Neural cell (in vitro differentiated cells): ENCODE results near the gene ZNF385D. TPM values are rescaled to one million over a fixed set of nuclear protein-coding genes. Genes with fewer than 3 reads are reported as not detected.

Source experiments
- H2AFZ ChIP-seq: fragments of 200-600, 300-800 bp; sonication (generic), shearing (Covaris generic); 2 replicates; pipeline ENCODE4 v1.6.0; 2014; ENCODE audit warnings: low read depth, mild to moderate bottlenecking, antibody characterized with exemption, low read length, moderate library complexity
- H3F3A ChIP-seq: fragments of 200-600 bp; shearing (Covaris generic); 2 replicates; pipeline ENCODE4 v1.6.1; 2016; ENCODE audit warnings: mild to moderate bottlenecking, moderate library complexity, mixed read lengths, antibody characterized with exemption, low read length; ENCODE audit not compliant: insufficient read depth, poor library complexity, severe bottlenecking
- H3K27ac ChIP-seq: fragments of 200-600, 300-800 bp; sonication (generic), shearing (Covaris generic); 2 replicates; pipeline ENCODE4 v1.5.1; 2014; ENCODE audit warnings: mild to moderate bottlenecking, low read length, moderate library complexity
- H3K27me3 ChIP-seq: fragments of 300-800, 200-600 bp; sonication (generic), shearing (Covaris generic); 2 replicates; pipeline ENCODE4 v1.6.0; 2014; ENCODE audit warnings: mild to moderate bottlenecking, low read depth, low read length, moderate library complexity; ENCODE audit not compliant: insufficient read depth
- H3K36me3 ChIP-seq: fragments of 300-800, 200-600 bp; sonication (generic), shearing (Covaris generic); 2 replicates; pipeline ENCODE4 v1.5.1; 2014; ENCODE audit warnings: mild to moderate bottlenecking, antibody characterized with exemption, low read length, moderate library complexity; ENCODE audit not compliant: insufficient read depth
- H3K4me2 ChIP-seq: fragments of 300-800, 200-600 bp; sonication (generic), shearing (Covaris generic); 2 replicates; pipeline ENCODE4 v1.6.0; 2014; ENCODE audit warnings: mild to moderate bottlenecking, low read length
- H3K4me3 ChIP-seq: fragments of 300-800, 200-600 bp; sonication (generic), shearing (Covaris generic); 2 replicates; pipeline ENCODE4 v1.5.1; 2014; ENCODE audit warnings: mild to moderate bottlenecking, low read length, moderate library complexity
- H3K79me2 ChIP-seq: fragments of 200-600 bp; shearing (Covaris generic); replicated peaks from 2 replicates; pipeline ENCODE4 v1.6.0; 2014; ENCODE audit warnings: mild to moderate bottlenecking, low read length, moderate library complexity; ENCODE audit not compliant: insufficient read depth
- H3K9ac ChIP-seq: fragments of 300-800, 200-600 bp; sonication (generic), shearing (Covaris generic); 2 replicates; pipeline ENCODE4 v1.6.1; 2016; ENCODE audit warnings: mild to moderate bottlenecking, low read length, mixed read lengths
- H3K9me2 ChIP-seq: fragments of 200-600 bp; shearing (Covaris generic); 2 replicates; pipeline ENCODE4 v1.6.1; 2016; ENCODE audit warnings: mild to moderate bottlenecking, low read length, mixed read lengths; ENCODE audit not compliant: insufficient read depth
- H3K9me3 ChIP-seq: fragments of 200-600, 300-800 bp; sonication (generic), shearing (Covaris generic); 2 replicates; pipeline ENCODE4 v1.6.1; 2016; ENCODE audit warnings: mild to moderate bottlenecking, mixed run types, low read length, moderate library complexity, mixed read lengths
- H4K20me1 ChIP-seq: fragments of 200-600 bp; shearing (Covaris generic); 2 replicates; pipeline ENCODE4 v1.6.1; 2016; ENCODE audit warnings: mild to moderate bottlenecking, mixed run types; ENCODE audit not compliant: insufficient read depth
- CTCF ChIP-seq: fragments of 450-650 bp; IDR thresholded peaks from 2 replicates; pipeline ENCODE4 v1.5.1; 2014; ENCODE audit warnings: antibody characterized with exemption, mild to moderate bottlenecking, moderate library complexity; ENCODE audit not compliant: poor library complexity, severe bottlenecking
- EP300 ChIP-seq: fragments of 450-650 bp; conservative IDR thresholded peaks from 2 replicates; pipeline ENCODE4 v1.6.1; 2014; ENCODE audit warnings: antibody characterized with exemption, mild to moderate bottlenecking, moderate library complexity; ENCODE audit not compliant: poor library complexity, severe bottlenecking
- EZH2 ChIP-seq: fragments of 200-600, 300-800 bp; shearing (Covaris generic), sonication (generic); IDR thresholded peaks from 2 replicates; pipeline ENCODE4 v1.6.1; 2014; ENCODE audit warnings: antibody characterized with exemption, low read length, borderline replicate concordance, mild to moderate bottlenecking; ENCODE audit not compliant: insufficient read depth, poor library complexity, severe bottlenecking
- MXI1 ChIP-seq: fragments of 450-650 bp; conservative IDR thresholded peaks from 2 replicates; pipeline ENCODE4 v1.6.1; 2014; ENCODE audit warnings: antibody characterized with exemption, mild to moderate bottlenecking; ENCODE audit not compliant: poor library complexity, severe bottlenecking
- POLR2AphosphoS5 ChIP-seq: IDR thresholded peaks from 2 replicates; pipeline ENCODE4 v1.6.1; 2012
- RAD21 ChIP-seq: fragments of 450-650 bp; conservative IDR thresholded peaks from 2 replicates; pipeline ENCODE4 v1.6.1; 2014; ENCODE audit warnings: antibody characterized with exemption, mild to moderate bottlenecking, moderate library complexity
- REST ChIP-seq: IDR thresholded peaks from 2 replicates; pipeline ENCODE4 v1.6.1; 2012; ENCODE audit warnings: borderline replicate concordance
- SMC3 ChIP-seq: fragments of 450-650 bp; conservative IDR thresholded peaks from 2 replicates; pipeline ENCODE4 v1.6.1; 2014; ENCODE audit warnings: antibody characterized with exemption, mild to moderate bottlenecking, moderate library complexity; ENCODE audit not compliant: poor library complexity
- TAF1 ChIP-seq: IDR thresholded peaks from 2 replicates; pipeline ENCODE4 v1.6.1; 2012; ENCODE audit warnings: low read depth
- polyA plus RNA-seq: library from polyadenylated mRNA; depleted of rRNA; stranded (reverse); fragments of >200 nt; gene quantifications from 2 replicates; pipeline ENCODE4 v1.2.3, GENCODE V29; 2014

The ZNF385D gene
- polyA plus RNA-seq, 1 donor from 2014 or later, result 3.4 TPM

- H3K4me2 ChIP-seq, result no peak overlapping the region
- no peak for TF ChIP-seq MXI1
- TF ChIP-seq CTCF, result no peak
- no peak for TF ChIP-seq SMC3
- TF ChIP-seq TAF1, result no peak
- TF ChIP-seq RAD21, result no peak
- no peak for TF ChIP-seq EP300
- no peak for TF ChIP-seq REST
- no peak for TF ChIP-seq POLR2AphosphoS5
- no peak for TF ChIP-seq EZH2
- H2AFZ ChIP-seq, result no peak overlapping the region
- H3K79me2 ChIP-seq, result no peaks in the 10 kb centered on the region
- H3K9me3 ChIP-seq, result no peaks in the 10 kb centered on the region
- H3K27me3 ChIP-seq, result no peaks in the 10 kb centered on the region
- no peak overlapping the region for H3K4me3 ChIP-seq
- H3K9ac ChIP-seq, result no peak overlapping the region
- no peaks in the 10 kb centered on the region for H3F3A ChIP-seq
- H3K36me3 ChIP-seq, result no peaks in the 10 kb centered on the region
- H4K20me1 ChIP-seq, result no peaks in the 10 kb centered on the region
- H3K27ac ChIP-seq, result no peak overlapping the region
- no peaks in the 10 kb centered on the region for H3K9me2 ChIP-seq
These were observed 35.3 kb downstream of the ZNF385D start for GRCh38 chr3:21715662-21716061.

- no peaks in the 10 kb centered on the region for H3K27me3 ChIP-seq
- H3K27ac ChIP-seq, result no peak overlapping the region
- H3K36me3 ChIP-seq, result no peaks in the 10 kb centered on the region
- H4K20me1 ChIP-seq, result no peaks in the 10 kb centered on the region
- H3K4me2 ChIP-seq, result no peak overlapping the region
- no peak overlapping the region for H3K4me3 ChIP-seq
- no peaks in the 10 kb centered on the region for H3K9me2 ChIP-seq
- H3K9ac ChIP-seq, result no peak overlapping the region
- H2AFZ ChIP-seq, result no peak overlapping the region
- TF ChIP-seq CTCF (no peak), MXI1 (no peak), SMC3 (no peak), POLR2AphosphoS5 (no peak), TAF1 (no peak)
- H3F3A ChIP-seq, result no peaks in the 10 kb centered on the region
- no peaks in the 10 kb centered on the region for H3K9me3 ChIP-seq
- H3K79me2 ChIP-seq, result no peaks in the 10 kb centered on the region
These were observed 45.2 kb downstream of the ZNF385D start for GRCh38 chr3:21705769-21706168.
